CD4-positive, alpha-beta T cell treated with Interleukin-21 for 1 hour (primary cell): ENCODE measurements around the gene MB.
A peak's percentile ranks its signal among the peaks of the same experiment; 100 is the strongest.

Source experiments
- DNase-seq: peaks from one replicate; pipeline ENCODE4 v3.0.0-alpha.2; 2020

MB gene

DNA sequence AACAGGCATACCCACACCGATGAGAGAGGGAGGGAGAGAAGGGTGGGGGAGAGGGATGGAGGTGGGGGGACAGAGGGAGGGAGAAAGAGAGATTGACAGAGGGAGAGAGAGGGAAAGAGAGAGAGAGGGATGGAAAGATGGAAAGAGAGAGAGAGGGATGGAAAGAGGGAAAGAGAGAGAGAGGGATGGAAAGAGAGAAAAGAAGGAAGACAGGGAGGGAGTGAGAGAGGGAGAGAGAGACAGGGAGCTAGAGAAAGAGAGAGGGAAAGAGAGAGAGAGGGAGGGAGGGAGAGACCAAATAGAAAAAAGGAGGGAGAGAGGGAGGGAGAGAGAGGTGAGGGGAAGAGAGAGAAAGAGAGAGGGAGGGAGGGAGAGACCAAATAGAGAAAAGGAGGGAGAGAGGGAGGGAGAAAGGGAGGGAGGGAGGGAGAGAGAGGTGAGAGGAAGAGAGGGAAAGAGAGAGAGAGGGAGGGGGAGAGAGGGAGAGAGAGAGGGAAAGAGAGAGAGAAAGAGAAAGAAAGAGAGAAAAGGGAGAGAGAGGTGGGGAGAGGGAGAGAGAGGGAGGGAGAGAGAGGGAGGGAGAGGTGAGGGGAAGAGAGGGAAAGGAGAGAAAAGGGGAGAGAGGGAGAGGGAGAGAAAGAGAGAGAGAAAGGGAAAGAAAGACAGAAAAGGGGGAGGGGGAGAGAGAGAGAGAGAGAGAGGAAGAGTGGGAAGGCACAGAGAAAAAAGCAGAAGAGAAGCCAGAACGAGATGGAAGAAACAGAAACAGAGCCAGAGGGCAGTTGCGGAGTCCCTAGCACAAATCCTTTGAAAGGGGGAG, 23.8 kb downstream of the MB start:
- no peak for DNase-seq

DNA sequence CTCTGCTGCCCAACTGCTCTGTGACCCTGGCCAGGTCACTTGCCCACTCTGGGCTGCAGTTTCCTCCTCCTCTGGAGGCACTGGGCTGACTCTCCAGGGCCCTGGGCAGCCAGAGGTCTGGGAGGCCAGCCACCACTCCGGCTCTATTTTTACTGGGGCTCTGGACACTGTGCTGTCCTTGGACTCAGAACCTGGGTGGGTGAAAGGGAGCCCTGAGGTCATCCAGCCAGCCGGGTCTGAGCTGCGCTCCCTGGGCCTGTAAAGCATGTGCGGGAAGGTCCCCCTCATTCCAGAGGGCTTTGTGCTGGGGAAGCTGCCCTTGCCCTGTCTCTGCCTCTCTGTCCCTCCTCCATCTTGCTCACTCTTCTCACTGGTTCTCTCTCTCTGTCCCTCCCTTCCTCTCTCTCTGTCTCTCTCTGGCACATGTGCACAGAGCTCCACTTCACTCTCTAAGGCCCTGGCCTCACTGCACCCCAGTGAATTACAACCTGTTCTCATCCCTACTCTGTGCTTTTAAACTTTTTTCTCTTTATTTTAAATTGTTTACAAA, 24.6 kb downstream of the MB start:
- DNase-seq: no peak

DNA sequence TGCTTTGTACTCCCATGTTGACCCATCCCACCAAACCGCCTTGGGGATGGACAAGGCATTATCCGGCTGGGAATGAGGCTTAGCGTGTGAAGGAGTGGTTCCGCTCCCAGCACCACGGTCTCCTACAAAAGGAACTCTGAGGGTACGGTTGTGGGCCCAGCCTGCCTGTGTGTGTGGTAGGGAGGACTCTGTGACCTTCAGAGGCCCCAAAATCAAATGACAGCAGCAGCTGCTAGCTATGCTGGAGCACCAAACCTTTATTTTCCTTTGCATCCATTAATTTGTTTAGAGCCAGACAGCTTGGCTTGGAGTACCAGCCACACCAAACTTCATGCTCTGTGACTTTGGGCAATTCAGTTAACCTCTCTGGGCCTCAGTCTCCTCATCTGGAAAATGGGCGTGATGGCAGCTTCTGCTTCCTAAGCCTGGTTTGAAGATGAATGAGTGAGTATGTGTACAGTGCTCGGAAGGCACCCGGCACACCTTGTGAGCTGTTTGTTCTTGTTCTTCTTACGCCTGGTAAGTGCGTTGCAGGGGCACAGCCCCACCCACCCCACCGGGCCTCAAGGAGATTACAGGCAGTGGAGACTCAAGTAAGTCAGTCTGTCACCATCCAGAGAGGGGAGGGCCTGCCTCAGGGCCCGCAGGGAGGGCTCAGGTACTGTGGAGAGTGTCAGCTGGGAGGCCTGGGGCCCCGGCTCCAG, 25.3 kb downstream of the MB start:
- no peak for DNase-seq

DNA sequence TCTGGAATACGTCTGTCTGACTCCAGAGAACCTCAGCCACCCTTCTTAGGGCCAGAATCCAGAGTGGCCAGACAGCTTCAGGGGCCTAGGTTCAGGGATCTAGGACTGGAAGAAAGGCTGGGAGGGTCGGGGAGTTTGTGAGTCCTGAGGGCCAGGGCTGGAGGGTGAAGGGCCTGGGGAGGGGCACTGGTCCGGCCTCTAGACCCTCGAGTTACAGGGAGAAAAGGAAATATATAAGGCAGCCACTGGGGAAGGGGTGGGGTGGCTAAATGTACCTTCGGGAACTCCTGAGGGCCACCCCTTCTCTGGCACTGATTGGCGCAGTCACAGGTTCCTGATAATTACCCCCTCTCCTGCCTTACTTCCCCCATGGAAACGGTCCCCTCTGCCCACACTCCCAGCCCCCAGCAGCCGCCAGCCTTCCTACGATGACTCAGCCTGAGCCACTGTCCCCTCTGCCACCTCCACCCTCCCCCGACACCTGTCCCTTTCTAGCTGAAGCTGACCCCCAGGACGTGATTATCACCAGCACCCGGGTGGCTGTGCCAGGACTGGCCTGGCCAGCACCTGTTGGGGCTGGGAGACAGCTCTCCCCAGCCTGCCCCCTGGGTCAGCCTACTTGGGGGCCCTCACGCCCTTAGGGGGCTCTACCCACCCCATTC, 26.4 kb downstream of the MB start:
- no peak for DNase-seq

DNA sequence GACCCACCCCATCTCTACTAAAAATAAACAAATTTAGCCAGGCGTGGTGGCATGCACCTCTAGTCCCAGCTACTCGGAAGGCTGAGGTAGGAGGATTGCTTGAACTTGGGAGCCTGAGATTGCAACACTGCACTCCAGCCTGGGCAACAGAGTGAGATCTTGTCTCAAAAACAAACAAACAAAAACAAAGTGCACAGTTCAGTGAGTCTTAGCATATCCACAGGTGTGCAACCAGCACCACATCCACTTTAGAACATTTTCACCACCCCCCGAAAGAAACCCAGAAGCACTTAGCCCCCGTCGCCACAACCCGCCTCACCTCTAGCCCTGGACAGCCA, 27.4 kb downstream of the MB start:
- no peak for DNase-seq

DNA sequence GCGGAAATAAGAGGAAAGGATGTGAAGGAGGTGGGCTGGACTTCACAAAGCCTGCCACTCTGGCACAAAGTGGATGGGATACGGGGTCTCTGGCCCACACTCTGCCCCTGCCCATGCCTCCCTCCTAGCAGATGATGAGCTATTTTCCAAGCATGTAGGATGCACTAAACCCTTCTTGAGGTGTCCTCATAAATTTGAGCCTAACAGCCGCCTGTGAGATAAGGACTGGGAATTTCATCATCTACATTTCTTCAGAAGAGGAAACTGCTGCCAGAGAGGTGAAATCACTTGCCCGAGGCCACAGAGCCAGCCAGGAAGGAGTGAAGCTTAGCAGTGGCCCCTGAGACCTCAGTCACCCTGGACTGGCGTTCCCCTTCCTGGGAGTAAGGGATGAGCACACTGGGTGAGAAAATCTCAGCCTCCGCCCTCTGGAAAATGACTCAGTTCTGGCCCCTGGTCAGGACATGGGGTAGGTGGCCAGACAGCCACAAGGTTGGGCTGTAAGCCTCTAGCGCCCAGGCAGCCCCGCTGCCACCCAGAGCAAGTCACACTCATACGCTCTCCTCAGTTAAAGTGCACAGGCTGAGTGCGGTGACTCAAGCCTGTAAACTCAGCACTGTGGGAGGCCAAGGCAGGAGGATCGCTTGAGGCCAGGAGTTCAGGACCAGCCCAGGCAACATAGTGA, 27.9 kb downstream of the MB start:
- no peak for DNase-seq

DNA sequence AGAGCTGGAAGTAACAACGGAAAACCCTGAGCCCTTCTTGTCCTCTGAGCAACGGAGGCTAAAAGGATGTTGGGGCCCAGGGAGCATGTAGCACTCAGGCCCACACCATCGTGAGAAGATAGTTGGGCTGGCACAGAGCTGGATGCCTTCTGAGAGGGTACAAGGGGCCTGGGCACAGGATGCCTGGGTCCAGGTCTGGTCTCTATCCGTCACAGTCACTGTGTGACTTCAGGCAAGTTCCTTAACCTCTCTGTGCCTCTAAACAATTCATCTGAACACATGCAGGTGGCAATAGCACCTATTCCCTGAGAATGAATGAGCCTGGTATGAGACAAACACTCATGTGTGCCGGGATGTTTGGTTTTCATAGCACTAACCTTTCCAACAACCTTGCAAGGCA, 29.2 kb downstream of the MB start:
- no peak for DNase-seq

DNA sequence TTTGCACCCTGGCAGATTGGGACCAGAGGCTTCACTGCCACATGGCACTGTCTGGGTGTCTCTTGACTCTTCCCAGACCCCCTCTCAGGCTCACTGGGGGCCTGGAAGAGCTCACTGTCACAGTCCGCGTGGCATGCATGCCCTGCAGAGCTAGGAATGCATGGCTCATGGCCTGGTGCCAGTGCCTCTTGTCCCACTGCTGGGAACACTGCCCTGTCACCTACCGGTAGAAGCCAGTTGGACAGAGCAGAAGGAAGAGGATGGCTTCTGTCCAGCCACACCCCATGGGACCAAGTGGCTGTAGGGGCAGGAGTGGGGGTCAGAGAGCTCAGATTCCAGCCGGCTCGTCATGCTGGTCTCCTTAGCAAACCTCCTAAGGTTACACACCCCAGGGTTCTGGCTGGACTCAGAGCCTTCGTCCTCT, 29.7 kb downstream of the MB start:
- no peak for DNase-seq

DNA sequence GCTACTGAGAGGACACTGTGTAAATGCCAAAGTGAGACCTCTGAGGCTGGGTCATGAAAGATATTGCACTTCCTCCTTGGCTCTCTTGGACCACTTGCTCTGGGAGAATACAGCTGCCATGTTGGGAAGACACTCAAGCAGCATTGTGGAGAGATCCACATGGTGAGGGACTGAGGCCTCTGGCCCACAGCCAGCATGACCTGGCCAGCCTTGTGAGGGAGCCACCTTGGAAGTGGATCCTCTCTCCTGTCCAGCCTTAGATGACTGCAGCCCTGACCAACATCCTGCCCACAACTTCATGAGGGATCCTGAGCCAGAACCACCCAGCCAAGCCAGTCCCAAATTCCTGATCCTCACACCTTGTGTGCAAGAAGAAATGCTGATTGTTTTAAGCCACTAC, 30.4 kb downstream of the MB start:
- no peak for DNase-seq

DNA sequence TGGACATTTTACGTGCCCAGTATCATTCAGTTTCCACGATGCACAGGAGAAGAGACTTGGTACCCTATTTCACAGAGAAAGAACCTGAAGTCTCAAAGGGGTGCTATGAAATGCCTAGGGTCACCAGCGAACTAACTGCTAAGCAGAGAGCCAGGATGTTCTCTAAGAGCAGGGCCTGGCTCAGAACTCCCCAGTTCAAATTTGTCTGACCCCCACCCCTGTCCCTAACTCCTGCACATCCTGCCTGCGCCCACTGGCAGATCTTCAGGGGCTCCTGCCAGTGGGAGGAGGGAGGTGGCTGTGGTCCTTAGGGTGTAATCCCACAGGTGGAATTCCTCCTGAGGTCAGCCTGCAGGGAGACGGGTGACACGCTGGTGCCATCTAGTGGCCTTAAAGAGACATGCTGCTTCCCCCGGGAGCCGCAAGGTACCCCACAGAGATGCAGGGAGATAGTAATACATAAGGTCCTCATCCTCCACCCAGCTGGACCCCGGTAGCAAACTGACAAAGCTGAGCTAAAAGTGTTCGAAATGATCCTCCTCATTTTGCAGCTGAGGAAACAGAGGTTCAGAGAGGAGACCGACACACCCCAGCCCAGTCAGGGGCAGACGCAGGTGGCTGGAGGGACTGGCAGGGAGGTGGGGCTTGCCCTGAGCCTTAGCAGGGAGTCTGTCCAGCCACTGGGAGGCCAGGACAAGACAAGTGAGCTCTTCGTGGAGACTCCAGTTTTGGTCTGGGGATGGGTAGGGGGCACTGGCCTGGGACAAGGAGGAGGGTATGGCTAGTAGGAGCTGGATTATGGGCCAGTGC, 34.1 kb downstream of the MB start:
- DNase-seq: peak; percentile 59

DNA sequence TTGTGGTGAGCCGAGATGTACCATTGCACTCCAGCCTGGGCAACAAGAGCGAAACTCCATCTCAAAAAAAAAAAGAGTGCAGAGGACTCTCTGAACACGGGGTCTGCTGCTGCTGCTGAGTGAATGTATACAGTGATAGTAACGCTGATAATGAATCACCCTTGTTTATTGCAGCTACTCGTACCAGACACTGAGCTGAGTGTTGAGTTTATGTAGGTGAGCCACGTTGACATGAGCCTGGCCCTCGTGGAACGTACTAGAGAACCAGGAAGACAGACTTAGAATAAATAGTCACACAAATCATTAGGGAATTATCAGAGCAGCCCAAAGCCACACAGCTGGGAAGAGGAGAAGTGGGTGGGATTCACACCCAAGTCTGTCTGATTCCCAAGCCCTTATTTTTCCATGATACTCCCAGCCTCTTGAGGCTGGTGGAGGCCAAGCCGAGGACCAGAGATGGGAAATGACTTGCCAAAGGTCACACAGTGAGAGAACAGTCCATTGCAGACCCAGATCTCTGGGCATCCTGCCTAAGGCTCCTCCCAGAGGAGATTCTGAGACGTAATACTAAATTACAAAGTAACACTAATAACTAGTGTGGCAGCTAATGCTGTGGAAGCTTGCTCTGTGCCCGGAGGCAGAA, 34.8 kb downstream of the MB start:
- no peak for DNase-seq

DNA sequence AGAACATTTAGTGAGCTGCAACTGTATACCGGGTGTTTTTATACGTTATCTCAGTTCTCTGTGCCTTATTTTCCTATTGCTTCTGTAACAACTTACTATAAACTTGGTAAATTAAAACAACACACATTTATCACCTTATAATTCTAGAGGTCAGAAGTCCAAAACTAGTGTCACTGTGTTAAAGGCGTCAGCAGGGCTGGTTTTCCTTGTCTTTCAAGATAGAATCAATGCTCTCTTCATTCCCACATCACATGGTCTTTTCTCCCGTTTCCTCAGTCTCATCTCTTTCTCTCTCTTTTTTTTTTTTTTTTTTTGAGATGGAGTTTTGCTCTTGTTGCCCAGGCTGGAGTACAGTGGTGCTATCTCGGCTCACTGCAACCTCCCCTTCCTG, 36.1 kb downstream of the MB start:
- DNase-seq: no peak

DNA sequence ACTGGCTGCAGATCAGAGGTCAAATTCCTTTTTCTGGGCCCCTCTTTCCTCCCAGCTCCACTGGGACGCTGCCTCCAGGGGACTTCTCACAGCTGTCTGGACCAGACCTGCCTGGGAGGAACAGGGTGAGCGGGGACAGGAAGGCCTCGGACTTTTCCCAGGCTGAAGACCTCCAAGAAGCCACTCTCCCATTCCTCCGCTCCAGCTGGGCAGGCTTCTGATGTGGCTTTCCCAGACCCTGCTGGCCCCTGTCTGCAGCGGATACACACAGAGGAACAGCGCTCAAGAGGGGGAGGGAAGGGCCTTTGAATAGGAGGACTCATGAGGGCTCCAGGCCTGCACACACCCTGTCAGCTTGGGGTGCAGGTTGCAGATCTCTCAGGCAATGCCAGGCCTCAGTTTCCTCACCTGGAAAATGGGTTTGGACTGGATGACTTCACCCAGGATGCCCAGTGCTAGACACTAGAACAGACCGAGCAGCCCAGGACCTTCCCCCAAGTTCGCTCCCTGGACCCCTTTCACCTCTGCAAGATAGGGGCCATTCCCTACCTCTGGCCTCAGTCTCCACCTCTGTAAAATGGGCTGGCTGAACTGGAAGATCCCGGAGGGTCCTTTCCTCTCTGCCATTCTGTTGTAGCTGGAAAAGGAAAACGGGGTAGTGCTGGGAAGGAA, 36.6 kb downstream of the MB start:
- no peak for DNase-seq

DNA sequence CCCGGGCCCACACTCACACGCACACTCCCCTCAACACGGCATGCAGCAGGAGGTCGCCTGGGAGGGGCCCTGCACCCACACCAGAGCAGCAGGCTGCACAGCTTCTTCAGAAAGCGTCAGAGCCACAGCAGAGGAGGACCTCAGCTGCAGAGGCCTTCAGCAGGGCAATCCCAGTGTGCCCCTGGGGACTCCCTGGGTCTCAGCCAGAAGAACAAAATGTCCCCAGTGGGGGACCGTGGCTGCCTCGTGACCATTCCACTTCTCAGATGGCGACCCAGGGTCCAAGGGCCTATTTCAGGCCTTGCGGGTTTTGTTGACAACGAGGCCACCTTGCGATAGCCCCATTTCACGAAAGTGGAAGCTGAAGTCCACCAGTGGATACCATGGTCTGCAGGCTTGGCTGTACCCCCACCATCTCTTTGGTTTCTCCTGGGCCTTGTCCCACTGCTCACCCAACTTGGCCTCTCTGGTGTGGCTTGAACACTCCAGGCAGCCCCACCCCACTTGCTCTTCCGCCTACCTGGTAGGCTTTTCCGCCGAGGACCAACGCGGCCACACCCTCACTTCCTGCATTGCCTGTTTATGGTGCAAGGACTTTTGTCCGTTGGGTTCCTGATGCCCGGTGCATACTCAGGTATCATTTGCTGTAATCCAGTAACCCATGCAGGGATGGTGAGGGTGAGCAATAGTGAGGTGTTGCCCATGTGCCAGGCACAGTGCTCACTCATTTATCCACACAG, 38.1 kb downstream of the MB start:
- no peak for DNase-seq

DNA sequence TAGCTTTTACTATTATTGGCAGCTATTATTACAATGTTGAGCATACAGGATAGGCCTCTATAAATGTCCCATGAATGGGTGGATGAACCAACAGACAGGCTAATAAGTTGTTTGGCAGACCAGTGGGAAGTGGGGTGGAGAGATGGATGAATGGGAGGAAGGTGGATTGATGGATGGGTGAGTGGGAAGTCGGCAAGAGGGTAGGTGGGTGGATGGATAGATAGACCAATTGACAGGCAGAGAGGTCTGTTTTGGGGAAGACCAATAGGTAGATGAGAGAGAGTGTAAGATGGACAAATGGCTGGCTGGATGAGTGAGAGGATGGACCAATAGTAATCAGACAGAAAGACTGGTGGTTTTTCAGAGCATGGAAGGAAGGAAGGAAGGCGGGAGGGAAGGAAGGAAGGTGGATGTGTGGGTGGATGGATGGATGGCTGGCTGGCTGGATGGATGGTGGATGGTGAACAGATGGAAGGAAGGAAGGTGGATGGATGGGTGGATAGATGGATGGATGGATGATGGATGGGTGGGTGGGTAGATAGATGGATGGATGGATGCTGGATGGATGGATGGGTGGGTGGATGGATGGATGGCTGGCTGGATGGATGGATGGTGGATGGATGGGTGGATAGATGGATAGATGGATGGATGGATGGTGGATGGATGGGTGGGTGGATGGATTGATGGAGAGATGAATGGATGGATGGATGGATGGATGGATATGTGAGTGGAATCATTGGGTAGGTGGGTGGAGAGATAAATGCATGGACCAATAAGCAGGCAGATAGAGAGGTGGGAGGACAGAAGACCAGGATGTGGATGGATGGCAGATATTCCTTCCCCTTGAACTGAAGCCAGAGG, 39.1 kb downstream of the MB start:
- DNase-seq: no peak

DNA sequence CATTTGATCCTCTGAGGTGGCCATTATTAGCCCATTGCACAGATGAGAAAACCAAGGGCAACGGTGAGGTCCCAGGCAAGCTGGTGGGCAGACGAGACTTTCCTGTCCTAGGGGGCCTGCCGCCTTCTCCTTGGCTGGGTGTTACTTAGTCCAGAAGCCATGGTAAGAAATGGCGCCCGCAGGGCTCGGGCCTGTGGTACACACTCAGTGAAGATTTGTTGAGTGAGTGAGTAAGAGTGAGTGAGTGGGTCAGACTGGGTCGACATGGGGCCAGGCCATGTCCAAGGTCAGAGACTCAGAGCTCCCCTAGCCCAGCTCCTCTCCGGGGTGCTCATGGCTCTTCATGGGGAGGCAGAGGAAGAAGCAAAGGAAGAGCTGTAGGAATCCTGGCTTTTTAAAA, 40.5 kb downstream of the MB start:
- DNase-seq: no peak

DNA sequence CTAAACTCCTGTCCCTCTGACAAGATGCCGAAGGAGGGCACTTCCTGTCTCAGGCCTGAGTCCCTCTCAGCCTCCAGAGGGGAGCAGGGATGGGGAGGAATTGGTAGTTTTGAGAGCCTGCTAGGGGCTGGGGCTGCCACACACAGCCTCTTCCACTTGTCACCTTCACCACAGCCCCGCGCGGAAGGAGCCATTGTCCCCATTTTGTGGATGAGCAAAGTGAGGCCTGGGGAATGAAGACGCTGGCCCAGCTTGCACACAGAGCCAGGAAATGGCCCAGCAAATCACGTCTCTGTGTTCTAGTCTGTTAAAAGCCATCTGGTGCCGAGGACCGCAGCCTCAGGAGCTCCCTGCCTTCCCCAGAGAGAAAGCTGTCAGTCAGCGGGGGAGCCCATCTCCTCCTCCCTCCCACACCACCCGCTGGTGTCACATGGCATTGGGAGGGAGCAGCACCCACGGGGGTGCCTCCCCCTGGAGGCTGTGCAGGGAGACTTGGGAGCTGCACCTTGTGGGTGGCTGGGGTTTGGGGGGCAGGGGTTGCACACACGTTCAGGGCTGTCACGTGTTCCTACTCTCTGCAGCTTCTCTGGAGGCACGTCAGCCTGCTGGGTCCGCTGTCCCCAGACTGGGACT, 41.9 kb downstream of the MB start:
- no peak for DNase-seq

DNA sequence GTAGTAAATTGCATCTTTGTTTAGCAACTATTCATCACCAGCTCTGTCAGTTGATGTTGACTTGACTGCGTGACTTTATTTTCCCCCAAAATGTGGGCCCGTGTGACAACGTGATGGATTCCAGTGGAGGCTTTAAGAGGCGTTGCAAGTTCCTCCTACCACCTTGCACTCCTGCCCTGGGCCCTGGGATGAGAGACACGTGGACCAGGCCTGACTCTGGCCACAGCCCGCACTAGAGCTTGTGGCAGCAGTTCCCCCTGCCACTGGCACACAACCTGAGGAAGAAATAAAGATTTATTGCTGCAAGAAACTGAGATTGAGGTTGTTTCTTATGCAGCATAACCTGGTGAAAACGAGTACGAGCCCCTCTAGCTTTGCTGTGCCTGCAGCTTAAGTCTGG, 44.6 kb downstream of the MB start:
- DNase-seq: no peak

DNA sequence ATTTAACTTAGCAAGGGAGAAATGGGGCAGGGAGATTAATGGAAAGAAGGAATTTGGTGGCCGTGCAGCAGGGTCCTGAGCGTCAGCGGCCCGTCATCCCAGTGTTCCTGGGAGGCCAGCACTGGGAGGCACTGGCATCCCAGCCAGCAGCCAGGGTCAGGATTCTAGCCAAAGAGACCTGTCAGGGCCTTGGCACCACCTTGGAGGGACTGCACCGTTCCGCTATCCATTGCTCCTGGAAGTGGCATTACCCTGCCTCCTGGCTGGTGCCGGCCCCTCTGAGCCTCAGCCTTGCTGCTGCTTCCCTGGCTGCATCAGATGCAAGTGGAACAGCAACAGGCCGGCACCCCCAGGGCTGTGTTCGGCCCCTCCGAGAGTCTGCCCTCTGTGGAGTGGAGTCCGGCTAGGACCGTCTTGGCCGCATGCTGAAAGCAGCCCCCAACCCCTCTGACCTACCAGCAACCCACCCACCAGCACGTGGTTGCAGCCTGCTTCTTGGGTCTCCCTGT, 46.4 kb downstream of the MB start:
- no peak for DNase-seq
